Stimulated activated CD8-positive, alpha-beta memory T cell treated with anti-CD3 and anti-CD28 coated beads, Interleukin-15, amount 100 ng/mL, for 4 hours (primary cell): ENCODE results near the gene GXYLT2.

Experiments
- DNase-seq, 2 donors: peaks; one replicate each; pipeline ENCODE4 v3.0.0-alpha.2; 2020; ENCODE audit warnings: low read depth in 2 of 2

Gene GXYLT2

DNA sequence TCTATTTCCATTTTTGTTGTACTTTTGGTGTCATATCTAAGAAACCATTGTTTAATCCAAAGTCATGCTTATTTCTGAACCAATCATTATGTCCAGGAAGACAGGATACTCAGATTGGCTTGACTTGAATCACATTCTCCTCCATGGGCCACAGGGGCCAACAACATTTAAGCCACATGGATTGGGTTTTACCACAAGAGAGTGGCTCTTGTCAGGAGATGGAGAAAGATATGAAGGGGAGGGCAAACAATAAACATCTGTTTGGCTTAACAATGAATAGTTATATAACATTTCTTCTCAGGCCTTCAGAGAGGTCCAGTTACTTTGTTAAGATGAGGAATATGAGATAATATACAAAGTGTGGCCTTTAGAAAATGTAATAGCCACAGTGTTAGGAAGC is 44.6 kb downstream of the GXYLT2 start:
- DNase-seq, result no peak

DNA sequence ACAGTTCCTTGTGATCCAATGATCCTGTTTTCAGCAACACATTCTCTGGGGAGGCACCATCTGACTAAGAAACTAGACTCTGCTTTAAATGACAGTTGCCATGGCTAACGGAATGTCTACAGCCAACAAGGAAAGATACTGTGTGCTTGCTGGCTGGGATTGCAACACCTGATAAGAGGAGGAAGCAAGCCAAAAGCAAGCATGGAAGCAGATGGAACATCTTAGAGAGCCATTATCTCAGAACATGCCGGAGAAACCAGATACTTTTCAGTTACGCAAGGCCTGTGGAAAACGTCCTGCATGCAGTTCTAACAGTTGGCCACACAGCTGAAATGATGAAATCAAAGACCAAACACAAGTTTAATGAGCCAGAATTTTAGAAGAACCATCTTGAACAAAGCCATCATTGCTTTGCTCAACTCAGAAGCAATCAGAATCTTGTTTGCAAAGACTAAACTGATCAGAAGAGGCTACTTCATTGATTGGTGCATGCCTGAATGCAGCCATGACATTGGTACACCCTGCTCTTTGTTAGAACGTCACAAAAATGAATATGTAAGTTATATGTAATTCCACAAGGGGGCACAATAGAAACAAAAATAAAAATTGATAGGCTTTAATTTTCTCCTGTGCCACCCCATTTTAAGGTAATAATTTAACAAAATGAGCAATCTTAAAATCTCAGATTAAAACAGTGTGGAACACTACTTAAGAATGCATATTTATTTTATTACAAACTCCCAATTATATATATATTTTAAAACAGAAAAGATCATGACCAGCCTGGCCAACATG is 50.8 kb downstream of the GXYLT2 start:
- no peak for DNase-seq

DNA sequence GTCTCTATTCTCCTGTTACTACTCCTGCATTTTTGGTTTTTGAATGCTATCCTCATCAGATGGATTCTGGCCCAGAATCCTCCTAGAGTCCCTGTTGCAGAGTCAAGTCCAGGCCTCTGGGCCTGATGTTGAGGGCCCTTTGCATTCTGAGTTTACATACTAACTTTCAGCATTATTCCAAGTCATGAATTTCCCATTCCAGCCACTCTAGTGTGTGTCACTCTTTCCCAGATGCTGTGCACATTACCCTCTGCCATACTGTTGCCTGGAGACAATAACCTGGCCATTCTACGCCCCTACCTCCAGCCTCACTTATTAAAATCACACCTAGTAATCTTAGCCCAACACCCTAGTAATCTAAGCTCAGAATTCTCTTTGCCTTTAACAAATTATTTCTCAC is 53.4 kb downstream of the GXYLT2 start:
- no peak for DNase-seq

DNA sequence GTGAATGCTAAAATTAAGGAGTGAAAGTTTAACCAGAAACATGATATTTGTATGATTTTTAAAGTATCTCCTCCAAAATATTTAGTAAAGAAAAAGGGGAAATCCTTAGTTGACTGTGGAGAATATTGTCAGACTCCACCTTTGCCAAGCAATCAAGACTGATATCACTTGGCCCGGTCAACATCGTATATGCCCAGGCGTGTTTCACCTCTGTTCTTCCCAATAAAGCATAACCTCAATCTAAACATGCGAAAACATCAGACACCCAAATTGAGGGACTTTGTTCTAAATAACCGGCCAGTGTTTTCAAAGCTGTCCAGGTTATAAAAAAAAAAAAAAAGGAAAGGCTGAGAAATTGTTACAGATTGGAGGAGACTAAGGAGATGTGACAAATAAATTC is 54.6 kb downstream of the GXYLT2 start:
- no peak for DNase-seq

DNA sequence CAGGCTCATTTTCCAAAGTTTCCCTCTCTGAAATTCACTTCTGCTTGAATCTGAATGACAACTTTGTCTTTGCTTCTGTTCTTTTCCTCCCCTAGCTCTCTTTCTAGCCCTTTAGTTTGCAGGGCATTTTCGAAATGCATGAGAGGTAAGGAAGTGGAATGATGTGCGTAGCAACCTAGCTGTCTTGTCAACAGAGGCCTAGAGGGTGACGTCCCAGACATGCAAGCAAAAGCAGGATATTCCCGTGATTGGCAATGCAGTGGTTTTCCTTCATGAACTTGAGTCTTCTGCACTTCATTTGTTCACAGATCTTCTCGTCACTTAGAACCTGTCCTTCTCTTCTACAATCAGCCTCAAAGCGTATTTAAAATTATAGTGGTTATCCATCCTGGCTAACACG is 56.9 kb downstream of the GXYLT2 start:
- DNase-seq, result no peak

DNA sequence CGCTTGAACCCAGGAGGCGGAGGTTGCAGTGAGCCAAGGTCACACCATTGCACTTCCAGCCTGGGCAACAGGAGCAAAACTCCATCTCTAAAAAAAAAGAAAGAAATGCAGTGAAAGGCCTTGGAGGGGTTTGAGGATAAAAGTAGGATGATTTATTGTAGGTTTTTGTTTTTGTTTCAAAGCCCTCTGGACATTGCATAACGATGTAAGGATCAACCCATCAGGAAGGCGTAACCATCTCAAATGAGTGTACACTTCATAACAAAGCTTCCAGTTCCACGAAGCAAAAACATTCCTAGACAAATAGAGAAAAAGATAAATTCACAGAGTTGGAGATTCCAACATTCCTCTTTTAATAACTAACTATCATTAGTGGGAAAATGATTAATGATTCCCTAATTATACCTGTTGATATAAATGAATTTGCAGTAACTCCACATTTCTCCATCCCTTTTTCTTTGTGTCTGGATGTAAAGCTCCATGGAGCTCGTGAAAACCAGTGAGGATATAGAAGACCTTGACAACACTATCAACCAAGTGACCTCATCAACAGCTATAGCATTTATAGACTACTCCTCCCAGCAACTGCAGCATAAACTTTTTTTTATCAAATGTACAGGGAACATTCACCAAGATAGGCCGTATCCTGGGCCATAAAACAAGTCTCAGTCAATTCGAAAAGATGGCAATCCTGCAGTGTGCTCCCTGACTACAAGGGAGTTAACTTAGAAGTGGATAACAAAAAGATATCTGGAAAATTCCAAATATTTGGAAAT is 60.1 kb downstream of the GXYLT2 start:
- no peak for DNase-seq

DNA sequence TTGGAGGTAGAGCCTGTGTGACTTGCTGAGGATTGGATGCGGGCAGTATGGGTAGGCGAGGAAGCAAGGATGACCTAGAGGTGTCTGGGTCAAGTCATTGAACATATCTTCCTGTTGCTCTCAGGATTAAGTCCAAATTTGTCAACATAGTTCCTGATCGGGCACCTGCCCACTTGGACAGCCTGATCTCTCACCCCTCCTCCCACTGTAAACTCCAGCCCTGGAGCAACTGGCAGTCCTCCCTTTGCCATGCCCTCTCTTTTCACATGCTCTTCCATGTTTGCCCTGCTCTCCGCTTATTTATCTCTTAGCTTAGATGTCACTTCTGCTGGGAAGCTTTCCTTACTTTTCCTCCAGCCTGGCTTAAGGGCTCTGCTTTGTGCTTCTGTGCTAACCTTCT is 61.2 kb downstream of the GXYLT2 start:
- no peak for DNase-seq

DNA sequence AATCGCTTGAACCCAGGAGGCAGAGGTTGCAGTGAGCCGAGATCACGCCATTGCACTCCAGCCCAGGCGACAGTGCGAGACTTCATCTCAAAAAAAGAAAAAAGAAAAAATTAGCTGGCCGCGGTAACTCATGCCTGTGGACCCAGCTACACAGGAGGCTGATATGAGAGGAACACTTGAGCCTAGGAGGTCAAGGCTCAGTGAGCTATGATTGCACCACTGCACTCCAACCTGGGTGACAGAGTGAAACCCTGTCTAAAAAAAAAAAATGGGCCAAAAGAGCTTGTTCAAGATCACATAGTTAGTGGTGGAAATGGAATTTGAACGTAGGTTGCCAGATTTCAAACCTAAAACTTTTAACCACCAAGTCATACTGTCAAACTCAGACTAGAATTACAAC is 62.5 kb downstream of the GXYLT2 start:
- no peak for DNase-seq

DNA sequence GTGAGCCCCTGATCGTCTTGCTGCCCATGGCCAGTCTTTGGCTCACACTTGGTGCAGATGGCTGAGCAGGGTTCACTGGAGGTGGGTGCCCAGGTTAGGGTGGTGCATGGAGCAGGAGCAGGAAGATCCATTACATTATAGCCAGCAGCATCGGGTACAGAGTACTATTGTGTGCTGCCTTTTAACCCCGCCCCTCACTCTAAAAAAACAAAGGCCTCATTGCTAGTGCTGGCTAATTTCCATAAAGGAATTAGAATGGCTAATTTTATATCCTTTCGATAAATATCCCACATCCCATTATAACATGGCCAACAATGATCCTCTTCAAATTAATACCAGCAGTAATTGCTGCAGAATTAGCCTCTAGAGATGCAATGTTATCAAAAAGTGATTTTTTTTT is 63.0 kb downstream of the GXYLT2 start:
- DNase-seq, result no peak

DNA sequence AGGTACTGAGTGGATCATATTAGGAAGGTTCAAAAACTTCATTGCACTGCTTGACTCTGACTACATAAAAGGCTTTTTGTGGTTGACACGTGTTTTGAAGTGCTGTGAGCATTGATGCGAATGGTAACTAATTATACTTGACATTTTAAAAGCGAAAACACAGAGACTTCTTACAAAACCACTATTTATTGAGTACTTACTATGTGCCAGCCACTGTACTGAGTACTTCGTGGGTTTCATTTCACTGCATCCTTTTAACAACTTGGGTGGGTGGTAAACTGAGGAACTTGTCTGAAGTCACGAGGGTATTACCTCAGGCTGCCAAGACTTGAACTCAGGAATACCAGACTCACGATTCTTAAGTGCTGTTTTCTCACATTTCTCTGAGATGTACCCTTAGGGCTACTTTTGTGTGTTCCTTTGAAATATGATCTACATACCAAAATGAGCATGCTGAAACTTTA is 63.4 kb downstream of the GXYLT2 start:
- no peak for DNase-seq

DNA sequence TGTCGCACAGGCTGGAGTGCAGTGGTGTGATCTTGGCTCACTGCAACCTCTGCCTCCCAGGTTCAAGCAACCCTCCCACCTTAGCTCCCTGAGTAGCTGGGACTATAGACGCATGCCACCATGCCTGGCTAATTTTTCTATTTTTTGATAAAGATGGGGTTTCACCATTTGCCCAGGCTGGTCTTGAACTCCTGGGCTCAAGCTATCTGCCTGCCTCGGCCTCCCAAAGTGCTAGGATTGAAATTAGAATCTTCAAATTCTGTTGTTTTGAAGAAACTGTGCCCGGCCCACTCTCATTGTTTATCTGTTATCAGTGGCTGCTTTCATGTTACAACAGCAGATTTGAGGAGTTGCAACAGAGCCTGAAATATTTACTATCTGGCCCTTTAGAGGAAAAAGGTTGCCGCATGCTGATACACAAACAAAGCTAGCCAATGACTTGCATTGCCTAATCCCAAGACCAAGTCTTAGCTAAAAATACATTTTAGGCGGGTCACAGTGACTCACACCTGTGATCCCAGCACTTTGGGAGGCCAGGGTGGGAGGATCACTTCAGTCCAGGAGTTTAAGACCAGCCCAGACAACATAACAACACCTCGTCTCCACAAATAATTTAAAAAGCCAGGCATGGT is 65.6 kb downstream of the GXYLT2 start:
- DNase-seq, result no peak

DNA sequence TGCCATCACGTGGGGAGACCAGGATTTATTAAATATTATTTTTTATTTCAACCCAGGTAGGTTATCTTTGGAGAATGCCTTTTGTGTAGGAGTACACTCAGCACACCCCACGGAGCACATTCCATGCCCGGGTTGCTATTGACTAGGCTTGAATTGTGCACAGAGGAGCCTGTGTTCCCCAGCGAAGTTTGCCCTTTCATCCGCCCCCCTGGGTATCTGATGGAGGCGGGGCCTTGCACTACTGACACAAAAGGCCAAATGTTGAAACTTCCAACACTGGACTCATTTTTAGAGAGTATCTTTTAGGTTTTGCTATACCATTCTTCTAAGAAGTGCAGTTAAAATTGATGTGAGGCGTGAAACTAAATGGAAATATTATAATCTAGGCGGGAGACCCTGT is 69.5 kb downstream of the GXYLT2 start:
- no peak for DNase-seq

DNA sequence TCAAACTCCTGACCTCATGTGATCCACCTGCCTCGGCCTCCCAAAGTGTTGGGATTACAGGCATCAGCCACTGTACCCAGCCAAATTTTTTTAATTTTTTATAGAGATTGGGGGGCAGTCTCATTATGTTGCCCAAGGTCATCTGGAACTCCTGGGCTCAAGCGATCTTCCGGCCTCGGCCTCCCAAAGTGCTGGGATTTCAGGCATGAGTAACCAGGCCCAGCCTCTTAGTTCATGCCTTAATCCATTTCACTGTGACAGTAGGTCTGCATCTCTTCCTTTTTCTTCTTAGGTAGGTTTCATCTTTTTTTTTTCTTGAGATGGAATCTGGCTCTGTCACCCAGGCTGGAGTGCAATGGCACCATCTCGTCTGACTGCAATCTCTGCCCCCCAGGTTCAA is 71.5 kb downstream of the GXYLT2 start:
- no peak for DNase-seq

DNA sequence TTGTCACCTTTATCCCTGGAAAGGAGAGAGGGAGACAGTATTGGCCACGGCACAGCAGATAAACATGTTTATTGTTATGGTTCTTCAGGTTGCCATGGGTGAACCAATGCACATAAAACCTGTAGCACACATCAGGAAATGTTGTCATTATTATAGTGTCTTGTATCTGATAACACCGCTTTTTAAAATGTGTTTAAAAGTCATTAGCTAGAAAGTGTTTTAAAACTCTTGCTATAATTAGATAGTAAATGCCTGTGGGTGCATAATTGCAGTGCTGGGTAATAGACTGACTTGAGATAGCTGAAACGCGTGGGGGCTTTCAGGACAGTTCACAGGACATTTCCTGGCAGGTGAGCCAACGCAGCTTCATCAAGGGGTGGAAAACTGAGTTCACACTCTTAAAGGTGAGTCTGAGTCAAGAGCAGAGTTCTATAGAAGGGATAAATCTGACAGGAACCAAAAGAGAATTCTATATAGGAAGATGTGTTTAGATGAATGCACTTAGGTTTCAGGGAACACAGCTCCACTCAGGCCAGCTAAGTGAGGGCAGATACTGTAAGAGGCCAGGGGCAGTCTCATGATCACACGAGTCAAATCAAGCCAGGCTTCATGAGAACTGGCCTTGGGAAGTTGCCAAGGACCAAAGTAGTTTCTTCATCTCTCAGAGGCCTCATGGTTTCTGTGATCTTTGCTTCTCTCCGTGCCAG is 73.1 kb downstream of the GXYLT2 start:
- DNase-seq, result no peak

DNA sequence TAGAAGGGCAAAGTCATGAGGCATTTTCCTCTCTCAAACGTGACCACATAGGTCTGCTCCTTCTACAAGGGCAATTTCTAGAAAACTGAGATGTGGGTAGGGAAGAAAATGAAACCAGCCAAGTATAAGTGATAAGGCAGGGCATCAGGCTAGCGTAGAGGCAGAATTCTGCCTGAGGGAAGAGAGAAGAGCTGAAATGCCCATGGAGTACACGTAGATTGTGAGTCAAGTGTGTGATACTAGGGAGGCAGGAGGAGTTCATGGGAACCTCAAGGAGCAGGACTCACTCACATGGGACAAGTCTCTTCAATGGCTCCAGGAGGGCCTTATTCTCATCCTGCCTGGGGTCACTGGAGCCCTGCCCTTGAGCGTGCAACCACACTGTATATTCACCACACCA is 73.9 kb downstream of the GXYLT2 start:
- no peak for DNase-seq

DNA sequence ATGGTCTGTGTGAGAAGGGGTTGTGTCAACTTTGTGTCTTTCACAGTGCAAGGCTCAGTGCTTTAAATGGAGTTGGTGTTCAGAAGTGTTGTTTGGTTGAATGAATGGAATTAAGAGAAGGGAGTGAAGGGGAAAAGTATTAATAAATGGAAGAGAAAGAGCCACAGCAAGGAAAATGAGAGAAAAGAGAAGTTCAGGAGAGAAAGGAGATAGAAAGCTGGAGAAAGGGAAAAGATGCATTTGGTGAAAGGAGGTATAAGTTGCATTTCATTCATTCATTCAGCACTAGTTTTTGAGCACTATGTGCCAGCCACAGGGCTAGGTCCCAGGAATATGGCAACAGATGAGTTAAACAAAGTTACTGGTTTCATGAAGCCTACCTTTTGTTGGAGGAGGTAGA is 74.5 kb downstream of the GXYLT2 start:
- DNase-seq, result no peak

DNA sequence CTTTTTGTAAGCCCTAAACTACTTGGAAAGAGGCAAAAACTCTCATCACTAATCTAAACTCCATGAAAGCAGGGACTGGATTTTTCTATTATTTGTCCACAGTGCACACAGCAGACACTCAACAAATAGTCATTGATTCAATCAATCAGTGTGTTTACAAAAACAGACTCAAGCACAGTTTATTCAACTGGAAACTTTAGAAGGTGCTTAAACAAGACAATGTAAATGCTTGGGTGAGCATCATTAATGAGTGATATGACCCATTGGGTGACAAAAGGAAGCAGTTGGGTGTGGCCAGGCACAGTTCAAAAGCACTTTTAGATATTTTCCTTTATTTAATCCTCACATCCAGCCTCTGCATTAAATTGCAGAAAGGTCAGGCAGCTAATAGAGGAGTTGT is 76.8 kb downstream of the GXYLT2 start:
- DNase-seq, result no peak

DNA sequence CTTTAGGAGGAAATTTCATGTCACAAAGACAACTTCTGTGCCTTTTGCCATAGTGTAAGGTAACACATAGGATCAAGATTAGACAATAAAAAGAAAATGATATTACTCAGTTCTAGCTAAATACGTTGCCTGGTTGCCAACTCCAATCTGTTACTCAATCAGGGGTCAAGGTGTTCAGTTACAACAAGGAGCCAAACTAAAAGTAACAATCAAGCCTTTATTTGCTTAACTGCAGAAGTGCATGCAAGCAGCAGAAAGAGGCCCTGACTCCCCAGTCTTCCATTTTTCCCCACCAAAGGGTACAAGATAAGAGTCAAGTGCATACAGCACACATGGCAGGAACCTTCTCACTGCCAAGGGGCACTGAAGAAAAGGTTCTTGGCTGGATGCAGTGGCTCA is 80.4 kb downstream of the GXYLT2 start:
- DNase-seq, result no peak

DNA sequence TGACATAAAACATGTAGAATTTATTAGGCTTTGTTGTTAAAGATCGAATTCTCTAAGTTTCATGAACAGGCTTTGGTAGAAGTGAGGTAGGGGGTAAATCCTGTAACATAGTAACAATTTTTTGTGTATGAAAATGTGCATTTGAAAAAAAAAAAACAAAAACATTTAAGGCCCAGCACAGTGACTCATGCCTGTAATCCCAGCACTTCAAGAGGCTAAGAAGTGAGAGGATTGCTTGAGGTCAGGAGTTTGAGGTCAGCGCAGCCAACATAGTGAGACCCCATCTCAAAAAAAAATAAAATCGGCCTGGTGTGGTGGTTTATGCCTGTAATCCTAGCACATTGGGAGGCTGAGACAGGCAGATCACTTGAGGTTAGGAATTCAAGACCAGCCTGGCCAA is 81.9 kb downstream of the GXYLT2 start:
- no peak for DNase-seq

DNA sequence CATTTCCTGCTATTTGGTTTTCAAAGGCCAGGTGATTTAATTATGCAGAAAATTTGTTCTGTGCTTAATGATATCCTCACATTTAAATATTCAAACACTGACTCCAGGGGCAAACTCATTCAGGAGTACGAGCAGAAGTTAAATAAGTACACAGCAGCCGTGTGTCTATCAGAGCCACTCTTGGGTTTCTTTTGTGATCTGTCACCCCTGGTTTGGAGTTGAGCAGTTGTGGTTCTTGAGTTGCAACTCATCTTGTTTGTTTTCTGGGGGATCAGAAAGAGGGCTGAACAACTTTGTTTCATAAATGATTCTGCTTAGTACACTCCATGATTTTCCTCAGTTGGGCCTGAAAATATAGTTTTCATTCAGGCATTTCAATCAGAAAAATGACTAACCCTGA is 83.1 kb downstream of the GXYLT2 start:
- DNase-seq, result no peak

DNA sequence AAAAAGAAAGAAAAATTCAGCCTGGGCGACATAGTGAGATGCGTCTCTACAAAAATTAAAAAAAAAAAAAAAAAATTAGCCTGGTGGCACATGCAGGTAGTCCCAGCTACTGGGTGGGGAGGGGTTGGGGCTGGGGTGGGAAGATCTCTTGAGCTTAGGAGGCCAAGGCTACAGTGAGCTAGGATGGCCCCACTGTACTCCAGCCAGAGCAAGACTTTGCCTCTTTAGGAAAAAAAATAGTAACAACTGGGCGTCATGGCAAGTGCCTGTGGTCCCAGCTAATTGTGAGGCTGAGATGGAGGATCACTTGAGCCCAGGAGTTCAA is 84.8 kb downstream of the GXYLT2 start:
- no peak for DNase-seq

DNA sequence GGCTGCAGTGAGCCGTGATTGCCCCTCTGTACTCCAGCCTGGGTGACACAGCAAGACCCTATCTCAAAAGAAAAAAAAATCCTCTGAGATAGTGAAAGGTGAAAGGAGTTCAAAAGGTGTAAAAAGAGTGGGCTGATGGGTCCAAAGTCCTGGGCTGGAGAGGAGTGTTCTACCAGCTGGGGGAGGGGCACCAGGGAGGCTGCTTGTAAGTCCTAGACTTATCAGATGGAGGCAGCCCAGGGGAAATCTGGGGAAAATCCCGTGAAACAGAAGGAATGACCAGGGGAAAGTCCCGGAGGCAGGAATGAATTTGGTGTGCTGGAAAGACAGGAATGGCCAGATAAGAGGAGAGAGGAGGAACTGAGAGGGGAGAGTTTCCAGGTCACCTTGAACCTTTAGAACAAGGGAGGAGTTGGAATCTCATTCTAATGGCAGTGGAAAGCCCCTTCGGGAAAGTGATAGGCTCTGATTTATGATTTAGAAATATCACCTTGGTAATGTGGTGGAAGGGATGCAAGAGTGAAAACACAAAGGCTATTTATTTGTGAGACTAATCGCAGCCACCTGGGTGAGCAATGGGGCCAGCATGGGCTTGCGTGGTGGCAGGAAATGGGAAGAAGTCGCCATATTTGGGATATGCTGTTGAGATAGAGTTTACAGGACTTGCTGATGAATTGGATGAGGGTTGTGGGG is 85.3 kb downstream of the GXYLT2 start:
- no peak for DNase-seq
